Neuronal stem cell (in vitro differentiated cells): Measurements from ENCODE around the gene BICD1.

Source experiments
- DNase-seq: peaks from one replicate; pipeline ENCODE4 v3.0.0-alpha.2; 2013; ENCODE audit warnings: low spot score
- H2AFZ ChIP-seq: one replicate; pipeline ENCODE4 v1.6.1; 2013; ENCODE audit warnings: mild to moderate bottlenecking, low read length, inconsistent platforms
- H2AK5ac ChIP-seq: 2 replicates; pipeline ENCODE4 v1.6.1; 2013; ENCODE audit warnings: low read depth, mild to moderate bottlenecking, inconsistent platforms, low read length, moderate library complexity, mixed read lengths
- H2BK120ac ChIP-seq: 2 replicates; pipeline ENCODE4 v1.6.1; 2013; ENCODE audit warnings: low read depth, mild to moderate bottlenecking, inconsistent platforms, low read length, moderate library complexity, mixed read lengths
- H2BK12ac ChIP-seq: one replicate; pipeline ENCODE4 v1.6.1; 2013; ENCODE audit warnings: low read length, inconsistent platforms
- H2BK15ac ChIP-seq: 2 replicates; pipeline ENCODE4 v1.6.1; 2013; ENCODE audit warnings: mild to moderate bottlenecking, low read length, inconsistent platforms, mixed read lengths
- H2BK5ac ChIP-seq: one replicate; pipeline ENCODE4 v1.6.1; 2013; ENCODE audit warnings: inconsistent platforms, mild to moderate bottlenecking, low read length, moderate library complexity
- H3K14ac ChIP-seq: one replicate; pipeline ENCODE4 v1.6.1; 2013; ENCODE audit warnings: low read length, inconsistent platforms
- H3K18ac ChIP-seq: 2 replicates; pipeline ENCODE4 v1.6.1; 2013; ENCODE audit warnings: low read length, inconsistent platforms
- H3K23ac ChIP-seq: 2 replicates; pipeline ENCODE4 v1.6.1; 2013; ENCODE audit warnings: low read depth, mild to moderate bottlenecking, mixed read lengths, low read length, inconsistent platforms; ENCODE audit not compliant: poor library complexity
- H3K27ac ChIP-seq: replicated peaks from 3 replicates; pipeline ENCODE4 v1.5.1; 2013; ENCODE audit warnings: low read length, inconsistent platforms
- H3K27me3 ChIP-seq, 3 experiments: 2 replicates each; pipeline ENCODE4 v1.6.1; 2013; ENCODE audit warnings: low read length in 3 of 3, mild to moderate bottlenecking in 2 of 3, inconsistent platforms in 1 of 3, low read depth in 1 of 3, mixed read lengths in 1 of 3, moderate library complexity in 1 of 3; ENCODE audit not compliant: control insufficient read depth in 3 of 3, insufficient read depth in 3 of 3
- H3K36me3 ChIP-seq, 2 donors: replicated peaks in 1 of 2; 2 replicates each; pipeline ENCODE4 v1.6.1; 2013; ENCODE audit warnings: low read length in 2 of 2; ENCODE audit not compliant: control insufficient read depth in 2 of 2, insufficient read depth in 2 of 2
- H3K4ac ChIP-seq: 2 replicates; pipeline ENCODE4 v1.6.1; 2013; ENCODE audit warnings: inconsistent platforms, mild to moderate bottlenecking, low read length, moderate library complexity
- H3K4me1 ChIP-seq, 2 donors: 1 replicate in 1 of 2; 2 replicates in 1 of 2; pipeline ENCODE4 v1.6.1; 2013; ENCODE audit warnings: low read length in 2 of 2, low read depth in 1 of 2; ENCODE audit not compliant: control insufficient read depth in 2 of 2, insufficient read depth in 1 of 2
- H3K4me2 ChIP-seq: one replicate; pipeline ENCODE4 v1.6.1; 2013; ENCODE audit warnings: mild to moderate bottlenecking, low read length, inconsistent platforms; ENCODE audit not compliant: insufficient read depth, poor library complexity, severe bottlenecking
- H3K4me3 ChIP-seq, 2 donors: 2 replicates each; pipeline ENCODE4 v1.5.1; 2013; ENCODE audit warnings: low read length in 2 of 2, mild to moderate bottlenecking in 2 of 2, inconsistent platforms in 1 of 2, moderate library complexity in 1 of 2
- H3K79me1 ChIP-seq: one replicate; pipeline ENCODE4 v1.6.1; 2013; ENCODE audit warnings: low read depth, mild to moderate bottlenecking, inconsistent platforms, low read length, moderate library complexity
- H3K9ac ChIP-seq: one replicate; pipeline ENCODE4 v1.6.1; 2013; ENCODE audit warnings: mild to moderate bottlenecking, low read depth, low read length, inconsistent platforms; ENCODE audit not compliant: poor library complexity
- H3K9me3 ChIP-seq, 2 donors: replicated peaks in 1 of 2; 2 replicates each; pipeline versions ENCODE3 to v1.6.1; 2013; ENCODE audit warnings: low read length in 2 of 2, mild to moderate bottlenecking in 2 of 2, inconsistent platforms in 1 of 2, low read depth in 1 of 2, mixed read lengths in 1 of 2, moderate library complexity in 1 of 2; ENCODE audit not compliant: control insufficient read depth in 2 of 2, insufficient read depth in 1 of 2
- H4K8ac ChIP-seq: one replicate; pipeline ENCODE4 v1.6.1; 2013; ENCODE audit warnings: low read depth, mild to moderate bottlenecking, inconsistent platforms, low read length, moderate library complexity
- H4K91ac ChIP-seq: one replicate; pipeline ENCODE4 v1.6.1; 2013; ENCODE audit warnings: low read length, low read depth, mild to moderate bottlenecking, inconsistent platforms; ENCODE audit not compliant: poor library complexity
- WGBS, 2 donors: extraction: QIAGEN DNeasy Blood & Tissue Kit; methylation state at CpG; one replicate each; pipeline ENCODE4 v1.1.7; 2013; ENCODE audit warnings: missing lambda C conversion rate in 2 of 2, mixed read lengths in 1 of 2; ENCODE audit not compliant: insufficient read length in 2 of 2, insufficient replicate concordance in 1 of 2; ENCODE audit errors: extremely low coverage in 2 of 2; 5-methylcytosine and 5-hydroxymethylcytosine counted together

The BICD1 gene

DNA sequence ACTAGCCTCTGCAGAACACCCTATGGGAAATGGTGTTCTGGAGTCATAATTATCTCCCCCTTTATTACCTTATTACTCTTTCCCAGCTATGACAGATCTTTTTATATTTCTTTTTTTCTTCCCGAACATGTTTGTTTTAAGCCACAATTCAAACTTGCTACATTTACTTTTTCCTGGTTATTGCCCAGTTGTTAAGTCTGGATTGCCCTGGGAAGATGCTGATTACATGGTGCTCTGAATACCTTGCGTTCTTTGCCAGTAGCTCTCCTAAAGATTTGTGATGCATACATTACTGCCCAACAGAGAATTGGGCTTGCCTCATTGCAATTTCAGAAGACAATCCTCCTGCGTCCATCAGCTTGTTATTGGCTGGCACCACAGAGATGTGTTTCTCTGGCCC, 174.5 kb downstream of the BICD1 start:
- Histone ChIP-seq H3K4me2 (no peak overlapping the region), H2AFZ (no peak overlapping the region), H4K8ac (no peak overlapping the region), H3K18ac (no peak overlapping the region), H2BK5ac (no peak overlapping the region), H3K36me3 (no peaks in the 10 kb centered on the region), H3K79me1 (no peaks in the 10 kb centered on the region), H3K14ac (no peak overlapping the region), H2BK15ac (no peak overlapping the region), H2BK12ac (no peak overlapping the region), H3K4me1 (peaks cover 0 to 1% of the 10 kb centered on the region in 2 donors), H3K9ac (no peak overlapping the region), H4K91ac (no peak overlapping the region), H3K4me3 (no peak overlapping the region), H3K4ac (no peak overlapping the region), H3K27ac (no peak overlapping the region), H3K27me3 (no peaks in the 10 kb centered on the region), H3K9me3 (peaks cover 3 to 4% of the 10 kb centered on the region in 2 donors), H3K23ac (no peak overlapping the region), H2AK5ac (no peak overlapping the region), H2BK120ac (no peak overlapping the region)
- WGBS, 2 donors, result no CpG with 5 or more reads among the region's 3 CpGs
- DNase-seq, result no peak

DNA sequence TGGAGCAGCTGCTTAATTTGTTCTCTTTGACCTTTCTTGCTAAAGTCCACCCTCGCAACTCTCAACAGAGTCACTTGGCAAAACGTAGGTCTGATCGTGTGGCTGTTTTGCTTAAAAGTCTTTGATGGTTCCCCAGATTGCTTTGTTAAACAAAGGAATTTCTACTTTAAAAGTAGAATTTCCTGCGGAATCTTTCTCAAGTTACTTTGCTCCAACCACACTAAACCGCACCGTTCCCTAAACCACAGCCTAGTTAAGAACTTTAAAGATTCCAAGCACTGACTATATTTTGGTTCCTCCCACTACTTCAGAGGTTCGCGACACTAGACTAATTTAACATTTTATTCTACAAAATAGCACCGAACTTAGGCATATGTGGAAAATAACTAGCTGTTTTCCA, 177.9 kb downstream of the BICD1 start:
- Histone ChIP-seq H2AFZ (no peak overlapping the region), H3K4me3 (no peak overlapping the region), H3K9me3 (peaks cover 3 to 6% of the 10 kb centered on the region in 2 donors), H3K23ac (no peak overlapping the region), H2BK12ac (no peak overlapping the region), H3K79me1 (peaks cover 3% of the 10 kb centered on the region), H4K91ac (no peak overlapping the region), H3K27me3 (no peaks in the 10 kb centered on the region), H3K18ac (no peak overlapping the region), H3K36me3 (no peaks in the 10 kb centered on the region), H2BK15ac (no peak overlapping the region), H3K4me2 (no peak overlapping the region), H3K4me1 (peaks cover 0 to 1% of the 10 kb centered on the region in 2 donors), H2AK5ac (no peak overlapping the region), H4K8ac (no peak overlapping the region), H2BK5ac (no peak overlapping the region), H3K4ac (no peak overlapping the region), H3K27ac (peak overlapping the region; percentile 45), H2BK120ac (no peak overlapping the region), H3K14ac (no peak overlapping the region), H3K9ac (no peak overlapping the region)
- no peak for DNase-seq
- WGBS, 2 donors, result no CpG with 5 or more reads among the region's 9 CpGs

DNA sequence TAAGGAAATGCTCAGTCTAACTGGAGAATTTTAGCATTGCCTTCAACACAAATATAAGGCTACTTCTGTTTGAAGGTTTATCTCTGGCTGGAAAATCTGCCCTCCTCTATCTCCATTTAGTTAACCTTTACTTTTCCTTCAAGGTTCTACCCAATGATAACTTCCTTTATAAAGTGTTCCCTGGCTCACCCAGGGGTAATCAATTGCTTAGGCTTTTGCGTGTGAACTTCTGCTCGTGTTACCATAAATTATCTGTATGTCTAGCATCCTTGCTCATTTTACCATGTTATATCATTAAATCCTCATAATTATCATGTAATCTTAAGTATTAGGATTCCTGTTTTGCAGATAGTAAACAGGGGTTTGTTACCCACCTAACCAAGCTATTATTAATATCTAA, 178.4 kb downstream of the BICD1 start:
- H3K27ac ChIP-seq, result peak overlapping the region; percentile 45
- no peak overlapping the region for H2BK15ac ChIP-seq
- H3K4ac ChIP-seq, result no peak overlapping the region
- no peak overlapping the region for H3K4me2 ChIP-seq
- H2BK5ac ChIP-seq, result no peak overlapping the region
- H2AFZ ChIP-seq, result no peak overlapping the region
- H3K9me3 ChIP-seq, result peaks cover 3 to 6% of the 10 kb centered on the region in 2 donors
- H3K9ac ChIP-seq, result no peak overlapping the region
- no peak overlapping the region for H4K91ac ChIP-seq
- no peak overlapping the region for H4K8ac ChIP-seq
- peaks cover 3% of the 10 kb centered on the region for H3K79me1 ChIP-seq
- H2AK5ac ChIP-seq, result no peak overlapping the region
- H3K27me3 ChIP-seq, result no peaks in the 10 kb centered on the region
- H3K4me3 ChIP-seq, result no peak overlapping the region
- no peak for DNase-seq
- no peak overlapping the region for H2BK12ac ChIP-seq
- H3K23ac ChIP-seq, result no peak overlapping the region
- WGBS, 2 donors, result no CpG with 5 or more reads among the region's 2 CpGs
- no peaks in the 10 kb centered on the region for H3K36me3 ChIP-seq
- H3K18ac ChIP-seq, result no peak overlapping the region
- H3K14ac ChIP-seq, result no peak overlapping the region
- no peak overlapping the region for H2BK120ac ChIP-seq
- H3K4me1 ChIP-seq, result peaks cover 0 to 1% of the 10 kb centered on the region in 2 donors

DNA sequence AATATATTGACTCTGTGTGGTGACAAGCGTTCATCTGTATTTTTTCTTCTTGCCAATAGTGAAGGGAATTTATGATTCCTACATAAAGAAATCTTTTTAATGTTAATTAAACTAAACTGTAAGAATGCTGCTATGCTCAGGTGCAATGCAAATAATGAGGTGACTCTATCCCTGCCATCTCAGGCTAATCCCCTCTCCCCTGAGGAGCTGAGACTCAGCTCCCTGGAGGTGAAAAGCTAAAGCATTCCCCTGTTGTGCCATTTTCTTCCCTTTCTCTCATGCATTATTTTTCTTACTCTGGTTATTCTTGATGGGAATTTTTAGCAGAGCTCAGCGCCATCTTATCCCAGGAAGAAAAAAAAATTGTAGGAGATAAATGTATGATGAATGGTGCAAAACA, 178.8 kb downstream of the BICD1 start:
- Histone ChIP-seq H3K79me1 (peaks cover 3% of the 10 kb centered on the region), H3K4me2 (no peak overlapping the region), H4K8ac (no peak overlapping the region), H2BK12ac (no peak overlapping the region), H3K4ac (no peak overlapping the region), H2BK120ac (no peak overlapping the region), H2AK5ac (no peak overlapping the region), H2BK5ac (no peak overlapping the region), H3K9me3 (peaks cover 3 to 6% of the 10 kb centered on the region in 2 donors), H3K4me1 (peaks cover 0 to 1% of the 10 kb centered on the region in 2 donors), H3K27me3 (no peaks in the 10 kb centered on the region), H3K14ac (no peak overlapping the region), H3K36me3 (no peaks in the 10 kb centered on the region), H2BK15ac (no peak overlapping the region), H4K91ac (no peak overlapping the region), H3K18ac (no peak overlapping the region), H2AFZ (no peak overlapping the region), H3K4me3 (no peak overlapping the region), H3K9ac (no peak overlapping the region), H3K23ac (no peak overlapping the region), H3K27ac (peak overlapping the region; percentile 76)
- no peak for DNase-seq
- WGBS, 2 donors, result no CpG with 5 or more reads among the region's 2 CpGs
